IPS DF 6.9 (cell line): ENCODE results near the gene PRG2.
"Not testable (repeated sequence)": the region's sequence is repeated elsewhere in the genome, so short reads cannot be mapped to it uniquely, and the experiment has no call there.

Source experiments
- DNase-seq: peaks from one replicate; pipeline ENCODE4 v3.0.0-alpha.2; 2013; ENCODE audit warnings: low read depth, low spot score
- H3K27ac ChIP-seq: one replicate; pipeline ENCODE4 v1.5.1; 2013; ENCODE audit warnings: low read length, control low read depth
- H3K27me3 ChIP-seq: 2 replicates; pipeline ENCODE4 v1.6.1; 2013; ENCODE audit warnings: mild to moderate bottlenecking, low read length; ENCODE audit not compliant: control insufficient read depth, insufficient read depth
- H3K36me3 ChIP-seq: 2 replicates; pipeline ENCODE4 v1.6.1; 2013; ENCODE audit warnings: low read length; ENCODE audit not compliant: control insufficient read depth, insufficient read depth
- H3K4me1 ChIP-seq: 2 replicates; pipeline ENCODE4 v1.6.1; 2013; ENCODE audit warnings: low read length; ENCODE audit not compliant: control insufficient read depth, insufficient read depth
- H3K4me3 ChIP-seq: 2 replicates; pipeline ENCODE4 v1.5.1; 2013; ENCODE audit warnings: mild to moderate bottlenecking, low read length
- H3K9me3 ChIP-seq: 2 replicates; pipeline ENCODE4 v1.6.1; 2013; ENCODE audit warnings: low read length, inconsistent platforms; ENCODE audit not compliant: control insufficient read depth, insufficient read depth
- WGBS: extraction: QIAGEN DNeasy Blood & Tissue Kit; methylation state at CpG from one replicate; pipeline ENCODE4 v1.1.7; 2013; ENCODE audit warnings: mixed read lengths, missing lambda C conversion rate; ENCODE audit not compliant: insufficient read length, insufficient coverage; 5-methylcytosine and 5-hydroxymethylcytosine counted together

The PRG2 gene

DNA sequence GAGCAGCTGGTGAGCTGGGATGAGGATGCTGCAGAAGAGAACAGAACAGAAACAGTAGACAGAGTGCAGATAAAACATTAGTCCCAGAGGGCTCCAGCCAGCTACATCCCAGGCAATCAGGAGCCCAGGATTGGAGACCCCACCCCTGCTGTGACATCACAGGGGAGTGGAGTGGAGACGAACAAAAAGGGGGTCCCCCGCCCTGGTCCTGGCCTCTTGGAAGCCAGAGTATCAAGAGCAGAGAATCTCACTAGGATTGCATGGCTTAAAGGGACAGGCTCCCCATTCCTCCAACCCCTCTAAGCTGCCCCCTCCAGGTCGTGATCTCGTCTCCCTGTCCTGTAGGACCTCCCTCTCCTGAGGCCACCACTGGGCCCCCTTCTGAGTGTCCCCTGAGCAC, 52.3 kb downstream of the PRG2 start, which contains the start of gene P2RX3:
Gene P2RX3, plus strand, starts transcription at position 211 of the 400 bp plus-strand sequence. CDS start 199 bp downstream, outside the sequence.
- H3K36me3 ChIP-seq, result no peaks in the 10 kb centered on the region
- DNase-seq, result no peak
- no CpG with 5 or more reads among the region's 4 CpGs for WGBS
- H3K27ac ChIP-seq, result no peak within 1 kb of the TSS
- H3K4me1 ChIP-seq, result 0 out of 2 replicates have a peak, but pooled peaks cover 1% of the 10 kb centered on the region
- no peak within 1 kb of the TSS for H3K4me3 ChIP-seq
- no peaks in the 10 kb centered on the region for H3K27me3 ChIP-seq
- H3K9me3 ChIP-seq, result no peaks in the 10 kb centered on the region

DNA sequence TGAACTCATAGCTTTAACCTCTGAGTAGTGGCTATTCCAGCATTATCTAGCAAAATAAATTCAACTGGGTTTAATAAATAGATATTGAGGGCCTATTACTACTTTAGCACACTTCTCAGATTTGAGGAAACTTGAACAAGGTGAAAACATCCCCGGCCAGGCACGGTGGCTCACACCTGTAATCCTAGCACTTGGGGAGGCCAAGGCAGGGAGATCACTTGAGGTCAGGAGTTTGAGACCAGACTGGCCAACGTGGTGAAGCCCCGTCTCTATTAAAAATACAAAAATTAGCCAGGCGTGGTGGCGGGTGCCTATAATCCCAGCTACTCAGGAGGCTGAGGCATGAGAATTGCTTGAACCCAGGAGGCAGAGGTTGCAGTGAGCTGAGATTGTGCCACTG, 53.6 kb downstream of the PRG2 start:
- not testable (repeated sequence) for H3K27me3 ChIP-seq, H3K9me3 ChIP-seq, DNase-seq, H3K4me1 ChIP-seq, H3K27ac ChIP-seq, H3K4me3 ChIP-seq
- WGBS, result no CpG with 5 or more reads among the region's 6 CpGs
- H3K36me3 ChIP-seq, result peaks cover 11% of the 10 kb centered on the region
